PC-9 (cell line): ENCODE data around the gene ALDOC. TPM values are rescaled to one million over a fixed set of nuclear protein-coding genes. Genes with fewer than 3 reads are reported as not detected.

Source experiments
- BruUV-seq: library from RNA; stranded (reverse); fragments of 400-500 nt; replicated peaks from 2 replicates; lab custom pipeline; 2021; lab: Mats Ljungman, UMichigan
- CTCF ChIA-PET: fragments of 300-600 bp; sonication (Branson Sonifier 250); formaldehyde crosslinking; loops from one replicate; lab custom pipeline; 2022; ENCODE audit warnings: antibody characterized with exemption; lab: Charles Lee
- POLR2A ChIA-PET: fragments of 300-600 bp; sonication (Branson Sonifier 250); formaldehyde crosslinking; loops from one replicate; lab custom pipeline; 2022; ENCODE audit warnings: antibody characterized with exemption; ENCODE audit not compliant: unreplicated experiment; lab: Charles Lee
- DNase-seq, 2 experiments: peaks; one replicate each; pipeline versions ENCODE4 v3.0.0 to v3.0.0-alpha.2; 2015 to 2022; ENCODE audit warnings: mixed read lengths in 1 of 2
- H2AFZ ChIP-seq: fragments of 200-600 bp; sonication (generic); 2 replicates; pipeline ENCODE4 v1.8.1; 2017; ENCODE audit warnings: antibody characterized with exemption
- H3F3A ChIP-seq: fragments of 200-600 bp; sonication (generic); 2 replicates; pipeline ENCODE4 v1.8.1; 2017; ENCODE audit warnings: antibody characterized with exemption, mild to moderate bottlenecking, low read depth; ENCODE audit not compliant: insufficient read depth
- H3K27ac ChIP-seq: fragments of 200-600 bp; sonication (generic); 2 replicates; pipeline ENCODE4 v1.6.1; 2016; ENCODE audit warnings: mixed run types
- H3K27me3 ChIP-seq: fragments of 200-600 bp; sonication (generic); 2 replicates; pipeline ENCODE4 v1.6.1; 2016; ENCODE audit warnings: low read depth, mixed run types; ENCODE audit not compliant: insufficient read depth
- H3K36me3 ChIP-seq: fragments of 200-600 bp; sonication (generic); 2 replicates; pipeline ENCODE4 v1.6.1; 2016; ENCODE audit warnings: low read depth, mixed run types
- H3K4me1 ChIP-seq: fragments of 200-600 bp; sonication (generic); replicated peaks from 2 replicates; pipeline ENCODE4 v1.6.1; 2016; ENCODE audit warnings: mixed run types; ENCODE audit not compliant: insufficient read depth
- H3K4me2 ChIP-seq: fragments of 200-600 bp; sonication (generic); 2 replicates; pipeline ENCODE4 v1.6.1; 2017; ENCODE audit warnings: mixed run types
- H3K4me3 ChIP-seq: fragments of 200-600 bp; sonication (generic); 2 replicates; pipeline ENCODE4 v1.6.1; 2016; ENCODE audit warnings: mixed run types
- H3K79me2 ChIP-seq: fragments of 200-600 bp; sonication (generic); 2 replicates; pipeline ENCODE4 v1.6.1; 2017; ENCODE audit warnings: low read depth, mixed run types
- H3K9me2 ChIP-seq: fragments of 200-600 bp; sonication (generic); 2 replicates; pipeline ENCODE4 v1.8.1; 2017; ENCODE audit warnings: mild to moderate bottlenecking; ENCODE audit not compliant: insufficient read depth
- H3K9me3 ChIP-seq: fragments of 200-600 bp; sonication (generic); 2 replicates; pipeline ENCODE4 v1.8.1; 2016; ENCODE audit warnings: low read depth; ENCODE audit not compliant: insufficient read depth
- H4K20me1 ChIP-seq: fragments of 200-600 bp; sonication (generic); 2 replicates; pipeline ENCODE4 v1.8.1; 2017; ENCODE audit not compliant: insufficient read depth
- EZH2 ChIP-seq: fragments of 200-600 bp; sonication (generic); IDR thresholded peaks from 2 replicates; pipeline ENCODE4 v1.8.0; 2017; ENCODE audit warnings: antibody characterized with exemption, low read depth
- intact Hi-C: fragments of 100-400 bp; cut with micrococcal nuclease; formaldehyde crosslinking; loops from one replicate; pipeline ENCODE4 v1.10.0; 2022; ENCODE audit not compliant: unreplicated experiment
- total RNA-seq: library from RNA; stranded (reverse); gene quantifications from 2 replicates; pipeline ENCODE4 v1.2.3, GENCODE V29; 2021
- TF ChIP-seq, protein P1 (sequence below): fragments of 200-600 bp; sonication (generic); conservative IDR thresholded peaks from 2 replicates; pipeline ENCODE4 v1.6.1; 2017; ENCODE audit warnings: mixed run types, antibody characterized with exemption, mild to moderate bottlenecking, moderate library complexity

The ALDOC gene
- total RNA-seq, 1 experiment from 2014 or later, result 21.6 TPM

DNA sequence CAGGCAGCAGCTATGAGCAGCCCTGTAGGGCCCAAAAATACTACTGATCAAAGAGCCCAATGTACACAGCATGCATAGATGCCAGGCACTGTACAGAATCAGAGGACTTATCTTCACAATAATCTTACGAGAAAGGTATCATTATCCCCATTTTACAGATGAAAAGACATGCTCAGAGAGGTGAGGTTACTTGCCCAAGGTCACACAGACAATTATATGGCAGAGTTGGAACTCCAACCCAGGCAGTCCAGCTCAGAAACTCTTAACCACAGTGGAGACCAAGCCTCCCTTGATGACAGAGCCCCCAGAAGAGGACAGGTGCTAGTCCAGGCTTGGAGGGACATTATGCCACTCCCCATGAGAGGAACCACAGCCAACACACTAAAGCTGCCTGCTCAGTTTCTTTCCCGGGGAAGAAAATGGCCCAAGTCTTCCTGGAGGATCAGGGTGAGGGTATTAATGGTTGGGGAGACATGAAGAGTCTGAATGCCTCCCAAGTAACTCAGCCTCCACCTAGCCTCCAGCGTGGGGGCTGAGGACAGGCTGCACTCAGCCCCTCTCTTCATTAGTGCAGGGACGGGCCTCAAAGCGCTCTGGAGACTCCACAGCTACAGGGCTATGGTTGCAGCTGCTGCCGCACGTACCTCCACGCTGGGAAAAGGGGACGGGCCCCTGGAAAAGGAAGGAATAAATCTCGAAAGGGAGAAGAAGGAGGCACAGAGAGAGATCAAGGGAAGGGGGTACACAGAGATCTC is 25.1 kb downstream of the ALDOC start:
- Histone ChIP-seq H3K36me3 (no peaks in the 10 kb centered on the region), H2AFZ (peak overlapping the region; percentile 87), H4K20me1 (peaks cover 8% of the 10 kb centered on the region), H3K79me2 (peaks cover 5% of the 10 kb centered on the region; the same call in 1 of the 2 replicates), H3K9me2 (no peaks in the 10 kb centered on the region), H3F3A (peaks cover 7% of the 10 kb centered on the region; the same call in 1 of the 2 replicates), H3K27ac (no peak overlapping the region), H3K27me3 (no peaks in the 10 kb centered on the region), H3K4me2 (peak overlapping the region; percentile 94), H3K4me3 (peak overlapping the region; percentile 74), H3K4me1 (peaks cover 7% of the 10 kb centered on the region; the same call in 1 of the 2 replicates), H3K9me3 (no peaks in the 10 kb centered on the region)
- TF ChIP-seq, protein P1, sequence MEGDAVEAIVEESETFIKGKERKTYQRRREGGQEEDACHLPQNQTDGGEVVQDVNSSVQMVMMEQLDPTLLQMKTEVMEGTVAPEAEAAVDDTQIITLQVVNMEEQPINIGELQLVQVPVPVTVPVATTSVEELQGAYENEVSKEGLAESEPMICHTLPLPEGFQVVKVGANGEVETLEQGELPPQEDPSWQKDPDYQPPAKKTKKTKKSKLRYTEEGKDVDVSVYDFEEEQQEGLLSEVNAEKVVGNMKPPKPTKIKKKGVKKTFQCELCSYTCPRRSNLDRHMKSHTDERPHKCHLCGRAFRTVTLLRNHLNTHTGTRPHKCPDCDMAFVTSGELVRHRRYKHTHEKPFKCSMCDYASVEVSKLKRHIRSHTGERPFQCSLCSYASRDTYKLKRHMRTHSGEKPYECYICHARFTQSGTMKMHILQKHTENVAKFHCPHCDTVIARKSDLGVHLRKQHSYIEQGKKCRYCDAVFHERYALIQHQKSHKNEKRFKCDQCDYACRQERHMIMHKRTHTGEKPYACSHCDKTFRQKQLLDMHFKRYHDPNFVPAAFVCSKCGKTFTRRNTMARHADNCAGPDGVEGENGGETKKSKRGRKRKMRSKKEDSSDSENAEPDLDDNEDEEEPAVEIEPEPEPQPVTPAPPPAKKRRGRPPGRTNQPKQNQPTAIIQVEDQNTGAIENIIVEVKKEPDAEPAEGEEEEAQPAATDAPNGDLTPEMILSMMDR, result no peak
- no peak for TF ChIP-seq EZH2
- intact Hi-C loops, result no loop called here
- POLR2A ChIA-PET, result no interaction called here
- CTCF ChIA-PET, result no interaction called here
- DNase-seq, result no peak
- BruUV-seq, result no TSS peak

DNA sequence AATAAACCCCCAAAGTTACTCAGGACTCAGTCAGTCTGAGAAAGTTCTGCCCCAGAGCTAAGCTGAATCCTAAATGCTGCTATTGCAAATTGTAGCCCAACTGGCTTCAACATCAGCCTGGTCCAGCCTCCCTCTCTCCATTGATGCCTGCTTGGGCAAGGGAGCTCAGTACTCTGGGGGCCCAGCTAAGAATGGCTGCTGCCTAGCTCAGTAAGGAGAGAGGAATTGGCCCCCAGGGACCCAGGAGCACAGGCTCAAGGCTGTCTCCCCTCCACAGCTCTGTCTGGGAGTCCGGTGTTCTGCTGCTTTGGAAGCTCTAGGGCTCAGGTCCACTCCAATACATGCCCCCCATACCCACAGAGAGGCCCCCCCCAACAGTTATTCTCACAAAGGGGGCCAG is 25.8 kb downstream of the ALDOC start:
- Histone ChIP-seq H3K27me3 (no peaks in the 10 kb centered on the region), H3K9me3 (no peaks in the 10 kb centered on the region), H3K9me2 (no peaks in the 10 kb centered on the region), H3K36me3 (no peaks in the 10 kb centered on the region), H3K79me2 (peaks cover 5% of the 10 kb centered on the region; the same call in 1 of the 2 replicates), H3K4me3 (no peak overlapping the region), H3K4me1 (peaks cover 7% of the 10 kb centered on the region; the same call in 1 of the 2 replicates), H3K4me2 (peak overlapping the region; percentile 94; the same call in 1 of the 2 replicates), H4K20me1 (peaks cover 8% of the 10 kb centered on the region), H3K27ac (no peak overlapping the region), H2AFZ (no peak overlapping the region), H3F3A (peaks cover 7% of the 10 kb centered on the region; the same call in 1 of the 2 replicates)
- POLR2A ChIA-PET, result no interaction called here
- no peak for DNase-seq
- TF ChIP-seq EZH2, result no peak
- TF ChIP-seq, protein P1, result no peak
- BruUV-seq, result TSS peak; percentile 35
- CTCF ChIA-PET, result interaction anchor here (0.6 kb wide), 1 partner anchor 31 kb away, joined by 12 read pairs; no protein-coding TSS in a partner anchor
- intact Hi-C loops, result no loop called here

DNA sequence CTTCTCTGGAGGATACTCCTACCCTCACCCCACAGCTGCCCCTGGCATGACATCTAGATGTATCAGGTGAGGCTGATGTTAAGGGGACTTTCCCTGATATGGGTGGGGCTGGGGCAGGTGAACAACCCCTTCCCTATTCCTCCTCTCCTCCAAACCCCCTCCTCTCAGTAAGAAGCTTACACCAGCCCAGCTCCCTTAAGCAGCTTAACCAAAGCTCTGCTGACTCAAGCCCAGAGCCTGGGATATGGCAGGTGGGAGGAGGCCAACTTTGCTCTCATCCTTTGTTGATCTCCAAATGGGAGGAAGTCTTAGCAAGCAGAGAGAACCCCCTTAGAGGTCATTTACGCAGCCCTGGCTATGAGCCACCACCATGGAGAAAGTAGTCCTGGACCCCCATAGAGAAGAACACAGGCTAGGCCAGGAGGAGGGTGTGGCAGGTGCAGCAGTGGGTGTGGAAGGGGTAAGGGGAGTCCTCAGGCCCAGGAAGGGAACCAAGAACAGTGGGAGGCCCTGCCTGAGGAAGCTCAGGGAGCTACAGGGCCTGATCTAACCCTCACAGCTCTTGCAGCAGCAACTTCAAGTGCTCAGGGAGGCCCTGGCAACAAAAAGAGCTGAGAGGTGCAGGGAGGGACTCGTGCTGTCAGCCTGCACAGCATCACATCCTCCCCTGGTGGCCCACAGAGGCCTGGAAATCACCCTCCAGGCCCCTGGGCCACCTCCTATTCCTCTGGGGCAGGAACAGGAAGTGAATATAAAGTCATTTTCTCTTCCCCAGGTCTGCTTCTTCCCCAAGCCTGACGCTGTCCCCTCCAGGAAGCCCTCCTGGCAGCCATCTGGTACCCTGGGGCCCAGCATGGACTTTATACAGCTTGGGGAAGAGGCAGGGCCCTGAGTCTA is 27.2 kb downstream of the ALDOC start:
- H3K36me3 ChIP-seq, result no peaks in the 10 kb centered on the region
- H3K27me3 ChIP-seq, result no peaks in the 10 kb centered on the region
- H2AFZ ChIP-seq, result no peak overlapping the region
- H4K20me1 ChIP-seq, result peaks cover 8% of the 10 kb centered on the region
- peaks cover 7% of the 10 kb centered on the region; the same call in 1 of the 2 replicates for H3F3A ChIP-seq
- POLR2A ChIA-PET, result interaction anchor here (0.6 kb wide), 1 partner anchor 500 kb away, joined by 3 read pairs; no protein-coding TSS in a partner anchor
- no peak overlapping the region for H3K27ac ChIP-seq
- no peaks in the 10 kb centered on the region for H3K9me3 ChIP-seq
- DNase-seq, result no peak
- peaks cover 5% of the 10 kb centered on the region; the same call in 1 of the 2 replicates for H3K79me2 ChIP-seq
- no peak overlapping the region for H3K4me2 ChIP-seq
- no TSS peak for BruUV-seq
- H3K4me3 ChIP-seq, result no peak overlapping the region
- CTCF ChIA-PET, result no interaction called here
- peaks cover 7% of the 10 kb centered on the region; the same call in 1 of the 2 replicates for H3K4me1 ChIP-seq
- intact Hi-C loops, result loop anchor here (2.0 kb wide), 1 partner anchor 63 kb away; no protein-coding TSS in a partner anchor
- H3K9me2 ChIP-seq, result no peaks in the 10 kb centered on the region
- no peak for TF ChIP-seq EZH2
- TF ChIP-seq, protein P1, result no peak
